Omental fat pad (tissue), 4 donors: ENCODE measurements around the gene C1orf53. TPM values are rescaled to one million over a fixed set of nuclear protein-coding genes. Genes with fewer than 3 reads are reported as not detected.

ENCODE experiments used
- ATAC-seq: fragments of 150-250 bp; one replicate; pipeline ENCODE4 v1.9.1; 2016; ENCODE audit warnings: mild to moderate bottlenecking, moderate library complexity; ENCODE audit not compliant: low FRiP score
- DNase-seq: peaks from one replicate; pipeline ENCODE4 v3.0.0-alpha.2; 2019; ENCODE audit warnings: low spot score
- CTCF ChIP-seq, 3 donors: fragments of 450-650 bp; IDR thresholded peaks; one replicate each; pipeline ENCODE4 v1.5.1; 2016 to 2017; ENCODE audit warnings: antibody characterized with exemption in 3 of 3, mild to moderate bottlenecking in 3 of 3, moderate library complexity in 2 of 3
- total RNA-seq, 4 donors: library from RNA; depleted of rRNA; stranded (reverse); fragments of >200 nt; gene quantifications; one replicate each; pipeline ENCODE4 v1.1.0, GENCODE V29; 2016

The C1orf53 gene
- total RNA-seq, 4 donors from 2014 or later = 2.6 to 6.7 (median 2.9) TPM; not detected in 1

GRCh38 chr1:197912739-197913494 lies 10.5 kb downstream of the C1orf53 start:
- no peak for TF ChIP-seq CTCF (IDR thresholded peaks at IDR 0.05)
- ATAC-seq (no peak), DNase-seq (no peak)

- DNase-seq = no peak
- ATAC-seq = no peak
- no peak for TF ChIP-seq CTCF (IDR thresholded peaks at IDR 0.05)
These were observed 11.3 kb downstream of the C1orf53 start for GRCh38 chr1:197913495-197914276.

- TF ChIP-seq CTCF (IDR thresholded peaks at IDR 0.05) = no peak
- ATAC-seq (no peak), DNase-seq (no peak)
These were observed 12.1 kb downstream of the C1orf53 start for GRCh38 chr1:197914510-197914909.

GRCh38 chr1:197915260-197915861 lies 12.9 kb downstream of the C1orf53 start:
- no peak for TF ChIP-seq CTCF (IDR thresholded peaks at IDR 0.05)
- ATAC-seq = no peak
- no peak for DNase-seq

GRCh38 chr1:197915862-197916499 lies 13.6 kb downstream of the C1orf53 start:
- DNase-seq (no peak), ATAC-seq (no peak)
- no peak for TF ChIP-seq CTCF (IDR thresholded peaks at IDR 0.05)

- ATAC-seq = no peak
- no peak for DNase-seq
- TF ChIP-seq CTCF (IDR thresholded peaks at IDR 0.05) = no peak
These were observed 14.1 kb downstream of the C1orf53 start for GRCh38 chr1:197916500-197916983.
